H1 (cell line): ENCODE results near the gene STAT1. TPM values are rescaled to one million over a fixed set of nuclear protein-coding genes. Genes with fewer than 3 reads are reported as not detected.

ENCODE experiments used
- CTCF ChIA-PET: fragments of 300-600 bp; sonication (Branson Sonifier 250); formaldehyde crosslinking; loops from one replicate; lab custom pipeline; 2021; ENCODE audit not compliant: partially characterized antibody; lab: Charles Lee
- POLR2A ChIA-PET: fragments of 300-600 bp; sonication (Branson Sonifier 250); formaldehyde crosslinking; loops from one replicate; lab custom pipeline; 2021; ENCODE audit warnings: inconsistent platforms; ENCODE audit not compliant: partially characterized antibody; lab: Charles Lee
- DNase-seq, 2 experiments: peaks; one replicate each; pipeline versions ENCODE4 v3.0.0 to v3.0.0-alpha.2; 2010 to 2022; ENCODE audit warnings: low spot score in 2 of 2, low read depth in 1 of 2, mixed read lengths in 1 of 2
- FAIRE-seq: peaks from 2 replicates; lab custom pipeline; 2011; peaks lifted over from hg19 to GRCh38; lab: Jason Lieb, UNC
- H2AFZ ChIP-seq: 2 replicates; pipeline ENCODE4 v1.8.1; 2012; ENCODE audit warnings: low read length, inconsistent platforms
- H2AK5ac ChIP-seq: 2 replicates; pipeline ENCODE4 v1.6.1; 2013; ENCODE audit warnings: low read depth, low read length
- H2BK120ac ChIP-seq: replicated peaks from 2 replicates; pipeline ENCODE3; 2013; ENCODE audit warnings: low read depth, low read length, inconsistent platforms
- H2BK12ac ChIP-seq: 2 replicates; pipeline ENCODE4 v1.6.1; 2013; ENCODE audit warnings: low read depth, low read length
- H2BK15ac ChIP-seq: 2 replicates; pipeline ENCODE4 v1.6.1; 2013; ENCODE audit warnings: low read length
- H2BK20ac ChIP-seq: 2 replicates; pipeline ENCODE4 v1.6.1; 2013; ENCODE audit warnings: low read length
- H2BK5ac ChIP-seq: 2 replicates; pipeline ENCODE4 v1.6.1; 2013; ENCODE audit warnings: low read depth, low read length
- H3K14ac ChIP-seq: 2 replicates; pipeline ENCODE4 v1.6.1; 2013; ENCODE audit warnings: inconsistent platforms; ENCODE audit not compliant: insufficient read length
- H3K18ac ChIP-seq: 2 replicates; pipeline ENCODE4 v1.6.1; 2013; ENCODE audit warnings: low read length; ENCODE audit errors: extremely low read depth
- H3K23ac ChIP-seq: 2 replicates; pipeline ENCODE4 v1.6.1; 2013; ENCODE audit warnings: inconsistent platforms; ENCODE audit not compliant: insufficient read length
- H3K23me2 ChIP-seq: 2 replicates; pipeline ENCODE4 v1.6.1; 2013; ENCODE audit warnings: low read depth, low read length
- H3K27ac ChIP-seq: 2 replicates; pipeline ENCODE4 v1.6.1; 2011; ENCODE audit warnings: low read depth, low read length, inconsistent platforms
- H3K27me3 ChIP-seq, 4 experiments: replicated peaks in 1 of 4; 1 replicate in 1 of 4; 2 replicates in 3 of 4; pipeline versions ENCODE4 v1.6.1 to v1.8.1; 2011 to 2013; ENCODE audit warnings: low read length in 3 of 4, mild to moderate bottlenecking in 3 of 4, inconsistent platforms in 2 of 4, mixed read lengths in 2 of 4, moderate library complexity in 1 of 4; ENCODE audit not compliant: control insufficient read depth in 3 of 4, insufficient read depth in 3 of 4; ENCODE audit errors: extremely low read depth in 1 of 4
- H3K36me3 ChIP-seq, 4 experiments: 2 replicates each; pipeline versions ENCODE4 v1.6.1 to v1.8.1; 2011 to 2013; ENCODE audit warnings: mild to moderate bottlenecking in 4 of 4, low read length in 3 of 4, moderate library complexity in 2 of 4, control low read depth in 1 of 4, inconsistent platforms in 1 of 4; ENCODE audit not compliant: insufficient read depth in 4 of 4, control insufficient read depth in 2 of 4
- H3K4ac ChIP-seq: replicated peaks from 2 replicates; pipeline ENCODE3; 2013; ENCODE audit warnings: low read length, low read depth, mixed read lengths, inconsistent platforms; ENCODE audit not compliant: insufficient read length
- H3K4me1 ChIP-seq, 4 experiments: replicated peaks in 1 of 4; 1 replicate in 1 of 4; 2 replicates in 3 of 4; pipeline versions ENCODE4 v1.6.1 to v1.8.1; 2011 to 2013; ENCODE audit warnings: low read length in 3 of 4, inconsistent platforms in 2 of 4, mixed read lengths in 1 of 4; ENCODE audit not compliant: insufficient read depth in 4 of 4, control insufficient read depth in 3 of 4
- H3K4me2 ChIP-seq, 2 experiments: 2 replicates each; pipeline versions ENCODE4 v1.6.1 to v1.8.1; 2011 to 2013; ENCODE audit warnings: low read depth in 2 of 2, low read length in 2 of 2, control low read depth in 1 of 2, inconsistent platforms in 1 of 2, mild to moderate bottlenecking in 1 of 2; ENCODE audit not compliant: insufficient read depth in 1 of 2
- H3K4me3 ChIP-seq, 4 experiments: fragments of 200-600, 300-600 bp in 1 of 4; sonication (generic), shearing (Covaris generic), sonication (Bioruptor Twin) in 1 of 4; 2 replicates each; pipeline versions ENCODE4 v1.5.1 to v1.8.1; 2011 to 2016; ENCODE audit warnings: low read length in 4 of 4, low read depth in 3 of 4, control low read depth in 2 of 4, inconsistent platforms in 2 of 4, mild to moderate bottlenecking in 2 of 4, mixed read lengths in 1 of 4, moderate library complexity in 1 of 4; ENCODE audit not compliant: insufficient read depth in 2 of 4; ENCODE audit errors: extremely low read depth in 1 of 4
- H3K56ac ChIP-seq: replicated peaks from 2 replicates; pipeline ENCODE3; 2013; ENCODE audit warnings: low read depth, mild to moderate bottlenecking, mixed read lengths, low read length, inconsistent platforms; ENCODE audit not compliant: insufficient read length
- H3K79me1 ChIP-seq: 2 replicates; pipeline ENCODE4 v1.6.1; 2013; ENCODE audit warnings: low read depth, low read length, control low read depth
- H3K79me2 ChIP-seq, 2 experiments: 2 replicates each; pipeline versions ENCODE4 v1.6.1 to v1.8.1; 2012 to 2013; ENCODE audit warnings: low read length in 2 of 2, mild to moderate bottlenecking in 2 of 2, inconsistent platforms in 1 of 2; ENCODE audit not compliant: insufficient read depth in 2 of 2, control insufficient read depth in 1 of 2
- H3K9ac ChIP-seq, 4 experiments: replicated peaks in 1 of 4; 1 replicate in 1 of 4; 2 replicates in 3 of 4; pipeline versions ENCODE4 v1.6.1 to v1.8.1; 2011 to 2013; ENCODE audit warnings: low read depth in 3 of 4, low read length in 3 of 4, control low read depth in 2 of 4, mild to moderate bottlenecking in 2 of 4, moderate library complexity in 2 of 4, inconsistent platforms in 1 of 4; ENCODE audit errors: extremely low read depth in 1 of 4
- H3K9me3 ChIP-seq, 2 experiments: 2 replicates each; pipeline versions ENCODE4 v1.6.1 to v1.8.1; 2012 to 2013; ENCODE audit warnings: mild to moderate bottlenecking in 2 of 2, moderate library complexity in 2 of 2, control low read depth in 1 of 2, inconsistent platforms in 1 of 2, low read depth in 1 of 2, low read length in 1 of 2, mixed read lengths in 1 of 2; ENCODE audit not compliant: insufficient read depth in 2 of 2
- H4K20me1 ChIP-seq, 2 experiments: replicated peaks in 1 of 2; 2 replicates each; pipeline versions ENCODE3 to v1.8.1; 2011 to 2013; ENCODE audit warnings: inconsistent platforms in 2 of 2, low read length in 2 of 2, mild to moderate bottlenecking in 1 of 2; ENCODE audit not compliant: insufficient read depth in 2 of 2, control insufficient read depth in 1 of 2
- H4K5ac ChIP-seq: 2 replicates; pipeline ENCODE4 v1.6.1; 2013; ENCODE audit warnings: low read length, low read depth, mixed read lengths, inconsistent platforms; ENCODE audit not compliant: insufficient read length
- H4K8ac ChIP-seq: 2 replicates; pipeline ENCODE4 v1.8.0; 2013; ENCODE audit warnings: mild to moderate bottlenecking, moderate library complexity, low read length, inconsistent platforms; ENCODE audit not compliant: insufficient read depth; ENCODE audit errors: extremely low read depth
- H4K91ac ChIP-seq: replicated peaks from 2 replicates; pipeline ENCODE3; 2013; ENCODE audit warnings: low read length, mixed read lengths, inconsistent platforms; ENCODE audit not compliant: insufficient read length
- BACH1 ChIP-seq: IDR thresholded peaks from 2 replicates; pipeline ENCODE4 v1.6.1; 2012; ENCODE audit warnings: low read length, improper control_type of control experiment
- BRCA1 ChIP-seq: IDR thresholded peaks from 2 replicates; pipeline ENCODE4 v1.6.1; 2012; ENCODE audit warnings: low read depth, low read length, improper control_type of control experiment
- CBX5 ChIP-seq: fragments of 300-800, 300-1000 bp; sonication (generic); IDR thresholded peaks from 2 replicates; pipeline ENCODE4 v1.7.1; 2016; ENCODE audit warnings: antibody characterized with exemption, low read length, low read depth
- EGR1 ChIP-seq: IDR thresholded peaks from 2 replicates; pipeline ENCODE4 v1.6.1; 2011; ENCODE audit warnings: low read depth, low read length, borderline replicate concordance
- EP300 ChIP-seq, 2 experiments: IDR thresholded peaks; 1 replicate in 1 of 2; 2 replicates in 1 of 2; pipeline ENCODE4 v1.6.1; 2011 to 2012; ENCODE audit warnings: low read depth in 2 of 2, low read length in 2 of 2, mild to moderate bottlenecking in 2 of 2, borderline replicate concordance in 1 of 2, inconsistent platforms in 1 of 2, moderate library complexity in 1 of 2
- HDAC6 ChIP-seq: IDR thresholded peaks from one replicate; pipeline ENCODE4 v1.7.1; 2012; ENCODE audit warnings: low read depth, mild to moderate bottlenecking, inconsistent platforms, low read length, moderate library complexity
- KDM4A ChIP-seq: IDR thresholded peaks from one replicate; pipeline ENCODE4 v1.7.1; 2012; ENCODE audit warnings: low read depth, mild to moderate bottlenecking, moderate library complexity, low read length, inconsistent platforms; ENCODE audit not compliant: severe bottlenecking
- NRF1 ChIP-seq: IDR thresholded peaks from 2 replicates; pipeline ENCODE4 v1.6.1; 2011; ENCODE audit warnings: mild to moderate bottlenecking, low read depth, low read length, improper control_type of control experiment
- PHF8 ChIP-seq: fragments of 200-600 bp; sonication (generic); conservative IDR thresholded peaks from 2 replicates; pipeline ENCODE4 v1.7.1; 2012; ENCODE audit warnings: low read depth, mild to moderate bottlenecking, inconsistent platforms, low read length, moderate library complexity
- RAD21 ChIP-seq, 2 experiments: IDR thresholded peaks in 1 of 2; conservative IDR thresholded peaks in 1 of 2; 2 replicates each; pipeline ENCODE4 v1.6.1; 2011; ENCODE audit warnings: low read depth in 2 of 2, low read length in 2 of 2, improper control_type of control experiment in 1 of 2, inconsistent platforms in 1 of 2, mild to moderate bottlenecking in 1 of 2, moderate library complexity in 1 of 2
- SIN3A ChIP-seq, 2 experiments: IDR thresholded peaks in 1 of 2; conservative IDR thresholded peaks in 1 of 2; 2 replicates each; pipeline ENCODE4 v1.6.1; 2011 to 2012; ENCODE audit warnings: low read length in 2 of 2, improper control_type of control experiment in 1 of 2, low read depth in 1 of 2, mild to moderate bottlenecking in 1 of 2
- SP1 ChIP-seq: IDR thresholded peaks from 2 replicates; pipeline ENCODE4 v1.6.1; 2011; ENCODE audit warnings: low read depth, low read length
- SUZ12 ChIP-seq: fragments of 200-600 bp; sonication (generic); IDR thresholded peaks from 2 replicates; pipeline ENCODE4 v1.6.1; 2012; ENCODE audit warnings: mild to moderate bottlenecking, inconsistent platforms, low read length, moderate library complexity, mixed read lengths
- TCF12 ChIP-seq: IDR thresholded peaks from 2 replicates; pipeline ENCODE4 v1.6.1; 2011; ENCODE audit warnings: low read depth, mild to moderate bottlenecking, low read length
- YY1 ChIP-seq: IDR thresholded peaks from 2 replicates; pipeline ENCODE4 v1.6.1; 2011; ENCODE audit warnings: low read depth, mild to moderate bottlenecking, low read length
- WGBS, 2 experiments: shearing (Covaris generic) in 1 of 2; methylation state at CpG; one replicate each; pipeline versions ENCODE4 v1.1.6 to v1.1.7; 2013 to 2015; ENCODE audit warnings: low lambda C conversion rate in 2 of 2, mixed read lengths in 2 of 2, inconsistent platforms in 1 of 2, low coverage in 1 of 2, missing lambda C conversion rate in 1 of 2; ENCODE audit not compliant: insufficient replicate concordance in 2 of 2, insufficient coverage in 1 of 2, insufficient read length in 1 of 2; ENCODE audit errors: extremely low coverage in 1 of 2, missing lambda C conversion rate in 1 of 2; 5-methylcytosine and 5-hydroxymethylcytosine counted together
- polyA plus RNA-seq, 7 experiments: library from polyadenylated mRNA; depleted of rRNA in 3 of 7; stranded (reverse) in 5 of 7; unstranded in 2 of 7; fragments of >200 nt in 5 of 7; fragments of 200-250 nt in 2 of 7; gene quantifications; 1 replicate in 5 of 7; 2 replicates in 1 of 7; 4 replicates in 1 of 7; pipeline versions ENCODE4 v1.2.1 to v1.2.3, GENCODE V29; 2011 to 2013; ENCODE audit warnings: missing spikeins in 2 of 7, mixed read lengths in 2 of 7
- total RNA-seq: library from RNA; stranded (reverse); fragmentation: NEBNext Ultra II Directional; extraction: Animal tissue kit (Norgen Biotek cat#: 25700); gene quantifications from 2 replicates; pipeline ENCODE4 v1.2.1, GENCODE V29; 2021

STAT1 gene
- total and polyA plus RNA-seq, 2 of the 8 experiments (the other 6 are each of a cell fraction or from before 2014, with no cell fraction given), result 20.3 to 43.0 TPM

DNA sequence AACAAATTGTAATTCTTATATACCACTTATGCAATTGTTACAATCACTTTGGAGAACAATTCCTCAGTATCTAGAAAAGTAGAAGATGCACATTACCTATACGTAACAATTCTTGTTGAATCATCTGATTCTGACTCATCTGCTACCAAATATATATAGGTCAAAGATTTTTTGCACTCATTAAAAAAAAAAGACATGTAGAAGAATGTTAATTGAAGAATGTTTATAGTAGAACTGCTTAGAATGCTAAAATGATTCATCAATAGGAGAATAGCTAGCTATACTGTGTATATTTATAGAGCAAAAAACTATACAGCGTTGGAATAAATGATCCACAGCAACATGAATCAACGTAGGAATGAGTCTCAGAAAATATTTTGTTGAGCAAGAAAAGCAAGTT, 29.5 kb upstream of the STAT1 start:
- Histone ChIP-seq H2BK120ac (no peak overlapping the region), H3K14ac (no peak overlapping the region), H3K4ac (no peak overlapping the region), H3K4me2 (no peak overlapping the region), H3K79me2 (no peaks in the 10 kb centered on the region), H2BK20ac (no peak overlapping the region), H3K27me3 (no peaks in the 10 kb centered on the region), H3K9me3 (no peaks in the 10 kb centered on the region), H2BK12ac (no peak overlapping the region), H2AK5ac (no peak overlapping the region), H3K4me3 (no peak overlapping the region), H2BK15ac (no peak overlapping the region), H3K27ac (no peak overlapping the region), H3K23me2 (no peaks in the 10 kb centered on the region), H3K56ac (no peak overlapping the region), H3K79me1 (no peaks in the 10 kb centered on the region), H3K18ac (no peak overlapping the region), H4K8ac (no peak overlapping the region), H3K23ac (no peak overlapping the region), H3K4me1 (no peaks in the 10 kb centered on the region), H4K20me1 (no peaks in the 10 kb centered on the region), H4K91ac (no peak overlapping the region), H2BK5ac (no peak overlapping the region), H2AFZ (no peak overlapping the region), H4K5ac (no peak overlapping the region), H3K9ac (no peak overlapping the region), H3K36me3 (no peaks in the 10 kb centered on the region)
- FAIRE-seq (no peak), DNase-seq (no peak)
- CTCF ChIA-PET, result no interaction called here
- POLR2A ChIA-PET, result no interaction called here
- WGBS, 2 experiments, result 95% methylated on average over 3 of the region's 3 CpGs; no CpG with 5 or more reads in 1 of the 2 experiments
- TF ChIP-seq KDM4A (no peak), RAD21 (IDR thresholded peaks at IDR 0.05 in 1 of 2, conservative IDR thresholded peaks at IDR 0.05 in 1 of 2; ENCODE audit: low read depth in 2 of 2, low read length in 2 of 2) (no peak), YY1 (no peak), BRCA1 (no peak), SIN3A (conservative IDR thresholded peaks at IDR 0.05 in 1 of 2, IDR thresholded peaks at IDR 0.05 in 1 of 2; ENCODE audit: low read depth in 1 of 2, low read length in 2 of 2) (no peak), PHF8 (no peak), NRF1 (no peak), SP1 (no peak), CBX5 (no peak), SUZ12 (no peak), EP300 (IDR thresholded peaks at IDR 0.05; ENCODE audit: borderline replicate concordance in 1 of 2, low read depth in 2 of 2, low read length in 2 of 2) (no peak), BACH1 (no peak), TCF12 (no peak), EGR1 (no peak), HDAC6 (no peak)
